GM18873 (cell line): ENCODE measurements around the gene MICA.
"Not testable (repeated sequence)": the region's sequence is repeated elsewhere in the genome, so short reads cannot be mapped to it uniquely, and the experiment has no call there.

Experiments used
- ATAC-seq: cut with Tn5 transposase; IDR thresholded peaks from one replicate; pipeline ENCODE4 v1.9.1; 2021; ENCODE audit warnings: mild to moderate bottlenecking, moderate library complexity, moderate number of reproducible peaks; ENCODE audit not compliant: unreplicated experiment, low FRiP score

MICA gene

DNA sequence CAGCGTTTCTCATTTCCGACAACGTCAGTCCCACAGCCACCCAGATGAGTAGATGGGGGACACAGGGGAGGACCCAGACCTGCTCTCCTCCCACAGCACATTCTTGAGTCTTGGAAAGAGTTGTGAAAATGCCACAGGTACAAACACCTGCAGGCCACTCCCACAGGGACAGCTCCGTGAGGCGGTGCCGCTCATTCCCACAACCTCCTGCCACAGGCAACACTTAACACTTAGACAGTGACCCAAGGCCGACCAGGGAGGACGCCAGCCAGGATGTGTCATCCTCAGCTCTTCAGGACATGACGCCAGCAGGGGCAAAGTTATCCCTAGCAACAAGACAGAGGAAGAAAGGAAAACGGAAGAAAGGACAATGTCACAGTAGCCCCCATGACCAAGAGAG, 23.5 kb upstream of the MICA start:
- ATAC-seq = no peak

DNA sequence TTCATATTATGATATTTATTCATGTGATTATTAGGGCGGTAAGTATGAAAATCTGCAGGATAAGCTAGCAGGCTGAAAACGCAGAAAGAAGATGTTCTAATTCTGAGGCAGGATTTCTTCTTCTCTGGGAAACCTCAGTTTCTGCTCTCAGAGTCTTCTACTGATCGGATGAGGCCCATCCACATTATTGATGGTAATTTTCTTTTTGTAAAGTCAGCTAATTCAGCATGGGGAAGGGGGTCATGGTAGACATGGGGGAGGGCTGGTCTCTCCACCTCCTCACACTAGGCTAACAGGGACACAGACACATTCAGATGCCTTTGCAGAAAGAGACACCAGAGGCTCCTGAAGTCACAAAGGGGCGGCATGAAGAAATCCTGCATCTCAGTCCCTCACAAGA, 21.7 kb upstream of the MICA start:
- no peak for ATAC-seq

DNA sequence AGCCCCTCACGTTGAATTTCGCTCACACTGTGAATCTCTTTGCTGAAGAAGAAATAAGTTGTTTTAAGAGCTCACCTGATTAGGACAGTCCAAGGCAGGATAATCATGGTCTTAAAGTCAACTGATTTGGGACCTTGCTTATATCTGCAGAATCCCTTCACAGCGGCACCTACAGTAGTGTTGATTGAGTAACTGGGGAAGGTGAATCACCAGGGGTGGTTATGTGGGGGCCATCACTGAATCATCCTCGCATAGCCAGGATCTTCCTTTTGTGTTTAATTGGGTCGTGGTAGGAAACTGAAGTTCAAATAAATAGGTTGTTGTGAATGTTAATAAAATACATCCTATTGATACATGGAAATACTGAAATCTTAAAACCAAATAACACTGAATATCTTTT, 20.2 kb upstream of the MICA start:
- no peak for ATAC-seq

DNA sequence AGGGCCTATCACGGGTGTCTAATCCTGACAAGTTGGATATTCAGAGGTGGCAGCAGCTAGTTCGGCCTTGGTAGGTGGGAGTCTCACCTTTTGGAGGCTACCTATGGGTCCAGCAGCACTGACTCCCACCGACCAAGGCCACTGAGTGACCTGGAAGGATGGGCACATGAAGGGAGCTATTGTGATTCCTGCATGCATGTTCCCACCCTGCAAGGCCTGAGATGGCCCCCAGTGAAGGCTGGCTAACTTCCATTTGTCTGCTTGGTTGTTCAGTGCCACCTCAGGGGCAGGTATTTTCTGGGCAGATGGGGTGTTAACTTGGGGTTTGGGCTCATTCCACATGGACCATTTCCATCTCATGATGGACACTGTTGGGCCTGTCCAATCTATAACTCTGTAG, 18.4 kb upstream of the MICA start:
- no peak for ATAC-seq

DNA sequence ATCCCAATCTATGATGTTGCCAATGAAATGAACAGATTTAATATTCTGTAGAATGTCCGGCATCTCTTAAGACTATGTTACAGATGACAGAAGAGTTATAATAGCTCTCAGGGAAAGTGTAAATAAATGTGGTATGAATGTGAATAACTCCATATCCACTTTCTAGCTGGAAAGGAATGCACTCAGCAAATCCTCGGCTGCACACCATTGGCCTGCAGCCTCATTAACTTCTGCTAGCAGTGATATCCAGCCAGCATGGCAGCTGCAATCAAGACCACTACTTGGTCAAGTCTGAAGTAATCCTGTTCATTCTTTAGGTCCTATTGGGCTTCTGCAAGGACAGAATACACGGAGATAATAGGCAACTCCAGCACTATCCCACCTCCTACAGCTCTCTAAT, 17.3 kb upstream of the MICA start:
- ATAC-seq = no peak

DNA sequence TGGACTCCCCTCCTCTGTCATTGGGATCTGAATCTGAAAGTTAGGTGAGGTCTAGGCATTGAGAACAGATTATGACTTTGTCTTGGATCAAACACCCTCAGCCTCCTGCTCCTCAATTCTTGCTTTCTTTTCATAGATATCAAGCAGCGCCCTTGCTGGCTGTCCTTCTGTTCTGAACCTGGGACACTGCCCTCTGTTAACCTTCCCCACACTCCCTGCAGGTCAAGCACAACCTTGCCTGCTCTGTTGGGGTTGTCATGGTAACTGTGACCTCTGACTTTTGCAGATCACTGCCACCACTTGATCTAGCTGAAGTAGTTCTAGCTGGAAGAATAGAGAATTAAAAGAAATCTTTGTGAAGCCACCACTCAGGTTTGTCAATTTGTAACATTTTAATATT, 16.4 kb upstream of the MICA start:
- no peak for ATAC-seq

DNA sequence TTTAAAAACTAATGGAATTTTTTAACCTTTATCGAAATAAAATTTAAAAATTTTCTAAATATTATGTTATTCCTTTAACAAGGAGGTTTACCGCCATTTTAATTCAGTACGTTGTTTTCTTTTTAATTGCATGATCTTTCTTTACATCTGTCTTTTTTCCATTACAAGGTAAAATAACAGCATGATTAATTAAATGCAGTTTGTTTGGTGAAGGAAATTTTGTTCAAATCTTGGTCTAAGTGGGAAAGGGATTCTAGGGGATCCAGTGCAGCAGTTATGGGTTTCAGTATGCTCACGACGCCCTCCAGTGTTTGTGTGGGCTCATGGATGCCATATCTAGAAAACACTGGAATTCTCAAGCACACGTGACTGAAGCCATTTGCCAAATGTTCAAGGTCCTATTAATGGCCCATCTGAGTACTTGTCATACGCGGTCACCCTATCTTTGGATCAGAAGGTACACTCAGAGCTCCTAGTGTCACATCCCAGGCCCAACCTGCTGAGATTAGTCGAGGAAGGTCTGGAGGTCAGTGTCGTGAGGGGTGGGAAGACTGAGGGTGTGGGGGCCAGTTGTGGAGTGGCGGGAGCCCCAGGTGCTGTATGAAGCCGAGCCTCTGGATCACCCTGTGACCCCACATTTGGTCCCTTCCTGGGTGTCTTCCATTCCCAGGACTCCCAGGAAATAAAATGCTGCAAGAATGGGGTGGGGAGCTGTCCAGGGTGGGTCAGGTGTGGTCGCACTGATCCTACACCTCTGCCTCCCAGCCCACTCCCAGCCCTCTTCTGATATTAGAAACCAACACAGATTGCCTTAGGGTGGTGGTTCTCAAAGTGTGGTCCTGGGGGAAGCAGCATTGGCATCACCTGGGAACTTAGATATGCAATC, 14.2 kb upstream of the MICA start:
- ATAC-seq = not testable (repeated sequence)

DNA sequence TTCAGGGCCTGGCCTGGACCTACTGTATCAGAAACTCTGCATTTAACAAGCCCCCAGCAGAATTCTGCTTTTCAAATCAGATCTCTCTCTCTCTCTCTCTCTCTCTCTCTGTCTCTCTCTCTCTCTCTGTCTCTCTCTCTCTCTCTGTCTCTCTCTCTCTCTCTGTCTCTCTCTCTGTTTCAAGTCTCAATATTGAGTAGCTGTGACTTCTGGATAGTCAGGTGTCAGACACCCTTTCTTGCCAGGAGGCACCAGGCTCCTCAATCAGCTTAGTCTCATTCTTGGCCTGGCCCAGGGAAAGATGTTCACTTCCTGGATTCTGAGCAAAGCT, 13.6 kb upstream of the MICA start:
- not testable (repeated sequence) for ATAC-seq

DNA sequence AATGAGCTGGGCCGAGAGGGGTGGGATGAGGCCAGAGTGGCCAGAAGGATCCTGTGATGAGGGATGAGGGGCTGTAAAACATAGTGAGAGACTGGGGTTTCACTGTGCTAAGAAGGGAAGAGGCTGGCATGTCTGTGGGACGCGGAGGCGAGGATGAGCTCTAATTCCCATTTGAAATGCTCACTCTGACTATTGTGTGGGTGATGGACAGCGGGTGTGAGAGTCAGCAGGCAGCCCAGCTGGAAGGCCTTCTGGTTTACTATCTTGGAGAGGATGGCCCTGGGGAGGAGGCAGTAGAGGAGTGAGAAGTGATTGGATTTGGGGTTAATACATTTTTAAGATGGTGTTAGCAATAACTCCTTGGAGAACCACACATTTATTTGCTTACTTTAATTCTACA, 9.5 kb upstream of the MICA start:
- ATAC-seq = no peak

DNA sequence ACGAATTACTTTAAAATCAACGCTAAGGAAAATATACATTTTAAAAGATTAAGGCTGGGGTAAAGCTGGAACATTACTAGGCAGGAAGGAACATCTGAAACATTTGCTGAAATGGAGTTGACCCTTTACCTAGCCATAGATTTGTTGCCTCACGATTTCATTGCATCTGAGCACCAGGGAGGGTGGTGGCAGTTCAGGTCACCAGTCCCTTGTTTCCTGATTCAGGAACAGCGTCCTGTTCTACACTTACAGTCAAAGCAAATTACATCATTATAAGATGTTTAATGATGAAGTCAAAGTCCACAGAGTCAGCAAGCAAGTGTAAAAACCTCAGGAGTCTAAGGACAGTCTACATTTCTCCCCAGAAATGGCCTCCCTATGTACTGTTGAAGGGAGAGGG, 9.0 kb upstream of the MICA start:
- ATAC-seq = no peak

DNA sequence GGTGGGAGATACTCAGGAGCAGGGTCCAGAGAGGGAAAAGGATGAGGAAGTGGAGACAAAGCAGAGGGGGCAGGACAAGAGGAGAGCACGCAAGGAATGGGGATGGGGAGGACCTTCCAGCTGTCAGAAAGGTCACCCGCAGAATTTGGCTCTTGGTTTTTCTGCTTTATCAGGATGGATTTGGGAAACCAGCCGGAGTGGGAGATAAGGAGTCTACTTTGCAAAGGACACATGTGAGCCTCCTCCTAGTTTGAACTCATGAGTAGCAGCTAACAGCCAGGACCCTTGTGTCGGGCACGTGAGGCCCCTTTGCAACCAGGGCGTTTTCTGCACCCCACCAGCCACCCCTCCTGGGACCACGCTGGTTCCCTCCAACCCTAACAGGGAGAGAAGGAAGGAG, 7.6 kb upstream of the MICA start:
- ATAC-seq = no peak

DNA sequence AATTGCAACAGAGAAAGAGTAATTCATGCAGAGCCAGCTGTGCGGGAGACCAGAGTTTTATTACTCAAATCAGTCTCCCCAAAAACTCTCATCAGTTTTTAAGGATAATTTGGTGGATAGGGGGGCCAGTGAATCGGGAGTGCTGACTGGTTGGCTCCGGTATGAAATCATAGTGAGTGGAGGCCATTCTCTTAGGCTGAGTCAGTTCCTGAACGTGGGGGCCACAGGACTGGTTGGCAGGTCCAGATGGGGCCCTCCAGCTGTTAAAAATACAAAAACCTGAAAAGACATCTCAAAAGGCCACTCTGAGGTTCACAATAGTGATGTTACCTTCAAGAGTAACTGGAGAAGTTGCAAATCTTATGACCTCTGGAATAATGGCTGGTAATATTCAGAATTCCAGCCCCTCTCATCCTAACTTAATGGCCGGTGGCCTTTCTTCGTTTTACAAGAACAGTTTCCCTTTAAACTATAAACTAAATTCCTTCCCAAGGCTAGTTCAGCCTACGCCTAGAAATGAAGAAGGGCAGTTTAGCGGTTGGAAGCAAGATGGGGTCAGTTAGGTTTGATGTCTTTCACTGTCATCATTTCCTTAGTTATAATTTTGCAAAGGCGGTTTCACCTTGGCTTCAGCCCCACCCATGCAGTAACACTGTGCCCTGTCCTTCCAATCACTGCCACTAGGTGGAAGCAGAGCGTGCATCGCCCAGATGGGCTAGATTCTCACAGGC, 6.8 kb upstream of the MICA start:
- no peak for ATAC-seq

DNA sequence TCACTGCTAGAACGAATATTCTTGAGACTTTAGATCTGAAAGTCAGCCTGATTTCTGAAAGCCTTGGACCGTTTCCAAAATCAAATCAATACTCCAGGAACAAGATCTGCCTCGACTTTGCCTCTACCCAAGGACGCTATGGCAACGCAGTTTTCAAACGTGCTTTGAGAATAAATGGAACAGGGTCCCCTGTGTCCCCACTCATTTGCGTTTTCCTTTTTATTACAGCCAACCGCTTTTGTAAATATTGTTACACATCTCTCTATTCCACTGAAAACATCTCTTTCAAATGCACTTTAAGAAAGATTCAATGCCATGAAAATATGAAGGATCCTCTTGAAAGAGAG, 6.3 kb upstream of the MICA start:
- not testable (repeated sequence) for ATAC-seq

DNA sequence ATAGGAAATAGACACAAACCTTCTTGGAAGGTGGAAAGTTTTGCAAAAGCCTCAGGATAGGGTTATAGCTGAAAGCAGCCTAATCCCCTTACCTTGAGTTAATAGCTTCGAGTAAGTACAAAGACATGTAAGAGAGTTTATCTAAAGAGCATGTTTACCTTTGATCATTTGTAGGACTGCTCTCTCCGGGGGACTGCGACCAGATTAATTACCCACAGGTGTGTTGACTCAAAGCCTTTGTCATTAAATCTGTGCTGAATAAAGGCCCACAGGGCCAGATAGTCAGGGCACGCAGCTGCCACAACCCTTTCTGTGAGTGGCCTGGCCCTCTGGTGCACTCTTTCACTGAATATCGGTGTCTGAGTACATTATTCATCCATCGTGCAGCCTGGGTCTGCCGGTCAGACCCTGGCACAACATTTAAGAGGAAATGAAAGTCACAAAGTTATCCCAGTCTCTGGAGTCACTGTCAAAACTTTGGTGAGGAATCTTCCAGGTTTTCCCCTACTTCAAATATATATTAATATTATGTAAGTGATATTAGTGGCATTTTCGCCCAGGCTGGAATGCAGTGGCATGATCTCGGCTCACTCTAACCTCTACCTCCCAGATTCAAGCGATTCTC, 5.4 kb upstream of the MICA start:
- ATAC-seq = no peak

DNA sequence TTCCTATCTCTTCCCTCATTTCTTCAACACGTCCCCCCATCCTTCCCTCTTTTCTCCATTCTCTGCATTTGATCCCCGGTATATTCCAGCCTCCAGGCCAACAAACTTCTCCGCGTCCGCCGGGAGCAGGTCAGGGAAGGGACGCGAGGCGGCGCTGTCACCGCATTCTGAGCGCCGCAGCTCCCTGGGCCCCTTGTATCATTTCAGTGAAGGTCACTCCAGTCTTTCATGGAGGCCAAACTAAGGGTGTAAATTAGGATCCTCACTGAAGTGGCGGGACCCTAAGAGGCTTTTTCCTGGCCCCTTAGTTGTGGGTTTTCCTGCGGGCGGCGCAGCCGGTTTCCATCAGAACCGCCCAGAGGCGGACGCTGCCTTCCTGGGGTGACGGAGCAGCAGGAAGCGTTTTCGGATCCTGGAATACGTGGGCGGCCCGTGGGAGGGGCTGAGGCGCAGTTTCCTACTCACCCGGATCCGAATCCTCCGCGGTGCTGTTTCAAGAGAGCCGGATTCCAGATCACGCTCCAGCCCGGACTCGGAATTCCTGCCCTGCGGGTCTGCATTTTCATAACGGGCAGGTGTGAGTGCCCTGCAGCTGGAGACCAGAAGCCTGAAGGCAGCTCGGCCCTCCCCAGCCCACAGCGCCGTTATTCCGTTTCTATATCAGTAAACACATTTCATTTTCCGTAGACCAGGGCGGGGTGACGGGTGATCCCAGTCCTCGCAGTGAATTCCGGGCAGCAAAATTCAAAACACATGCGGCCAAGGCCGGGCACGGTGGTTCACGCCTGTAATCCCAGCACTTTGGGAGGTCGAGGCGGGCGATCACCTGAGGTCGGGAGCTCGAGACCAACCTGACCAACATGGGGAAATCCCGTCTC, 3.6 kb upstream of the MICA start:
- ATAC-seq = no peak

DNA sequence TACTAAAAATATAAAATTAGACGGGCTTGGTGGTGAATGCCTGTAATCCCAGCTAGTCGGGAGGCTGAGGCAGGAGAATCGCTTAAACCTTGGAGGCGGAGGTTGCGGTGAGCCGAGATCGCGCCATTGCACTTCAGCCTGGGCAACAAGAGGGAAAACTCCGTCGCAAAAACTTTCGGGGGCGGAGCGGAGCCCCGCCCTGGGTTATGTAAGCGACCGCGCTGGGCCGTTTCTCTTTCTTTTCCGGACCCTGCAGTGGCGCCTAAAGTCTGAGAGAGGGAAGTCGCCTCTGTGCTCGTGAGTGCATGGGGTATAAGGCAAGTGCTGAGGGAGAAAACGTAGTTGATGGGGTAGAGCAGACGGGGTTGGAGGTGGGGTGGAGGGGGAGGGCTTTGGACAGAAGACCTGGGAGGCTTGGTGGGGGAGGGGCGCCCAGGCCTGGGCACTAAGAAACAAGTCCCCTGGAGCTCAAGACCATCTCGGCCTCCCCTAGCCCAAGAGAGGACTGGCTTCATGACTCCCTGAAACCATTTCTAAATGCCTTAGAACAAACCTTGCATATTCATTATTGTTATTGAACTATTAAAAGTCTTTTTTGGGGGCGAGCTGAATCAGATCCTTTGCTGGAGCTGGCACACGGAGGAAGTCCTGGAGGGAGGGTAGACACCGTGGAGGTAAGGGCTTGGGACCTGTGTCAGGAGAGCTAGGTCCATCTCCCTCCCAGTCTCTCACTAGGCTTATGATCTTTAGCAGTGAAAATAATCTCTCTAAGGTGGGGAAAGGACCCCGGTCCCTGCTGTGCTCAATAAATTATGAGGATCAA, 2.7 kb upstream of the MICA start:
- no peak for ATAC-seq

DNA sequence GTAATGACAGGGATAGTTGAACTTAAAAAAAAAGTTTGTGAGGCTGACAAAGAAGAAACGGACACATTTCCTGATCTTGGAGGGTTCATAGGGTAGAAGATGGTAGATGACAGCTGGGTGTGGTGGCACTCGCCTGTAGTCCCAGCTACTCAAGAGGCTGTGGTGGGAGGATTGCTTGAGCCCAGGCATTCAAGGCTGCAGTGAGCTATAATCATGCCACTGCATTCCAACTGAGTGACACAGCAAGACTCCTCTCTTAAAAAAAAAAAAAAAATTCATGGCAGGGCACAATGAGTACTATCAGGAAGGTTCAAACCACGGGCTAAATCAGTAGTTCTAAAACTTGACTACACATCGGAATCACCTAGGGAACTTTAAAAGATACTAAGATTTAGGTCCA, 2.0 kb upstream of the MICA start:
- ATAC-seq = no peak

DNA sequence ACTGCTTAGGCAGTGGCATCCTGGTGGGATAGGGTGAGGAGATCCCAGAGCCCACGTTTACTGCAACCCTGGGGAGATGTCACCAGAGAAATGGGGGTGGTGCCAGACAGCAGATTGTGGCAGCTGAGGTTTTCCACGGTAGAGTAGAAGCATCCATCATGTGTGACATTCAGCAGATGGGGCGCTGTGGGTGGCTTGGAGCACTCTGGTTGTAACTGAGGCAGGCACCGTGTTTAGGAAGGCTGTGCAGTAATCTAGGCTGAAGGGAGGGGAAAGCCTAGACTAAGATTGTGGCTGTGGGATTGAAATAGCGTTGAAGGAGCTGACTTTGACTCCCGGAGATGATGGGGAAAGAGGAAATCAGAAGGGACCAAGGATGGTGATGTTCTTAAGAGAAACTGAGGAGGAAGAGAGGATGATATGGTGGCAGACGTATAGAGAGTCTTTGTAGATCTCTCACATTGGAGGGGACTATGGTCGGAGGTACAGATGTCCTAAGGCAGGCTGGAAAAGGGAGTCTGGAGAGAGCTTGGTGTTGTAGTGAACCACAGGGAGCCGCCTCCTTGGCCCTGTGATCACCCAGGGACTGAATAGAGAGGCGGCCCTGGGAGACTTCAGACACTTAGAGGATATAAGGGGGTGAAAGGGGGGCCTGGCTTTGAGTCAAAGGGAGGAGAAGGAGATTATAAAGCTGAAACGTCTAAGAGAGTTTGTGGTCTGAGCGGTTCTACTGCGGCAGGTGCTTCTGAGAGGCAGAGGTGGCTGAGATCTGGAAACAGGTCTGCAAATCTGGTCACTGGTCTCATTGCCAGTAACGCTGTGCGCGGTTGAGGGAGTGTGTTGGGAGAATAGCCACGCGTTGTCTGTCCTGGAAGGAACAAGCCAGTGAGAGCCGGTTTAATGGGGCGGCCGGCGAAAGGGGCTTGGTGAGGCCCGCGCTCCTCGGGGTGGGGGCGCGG, 792 bp upstream of the MICA start:
- ATAC-seq = no peak

DNA sequence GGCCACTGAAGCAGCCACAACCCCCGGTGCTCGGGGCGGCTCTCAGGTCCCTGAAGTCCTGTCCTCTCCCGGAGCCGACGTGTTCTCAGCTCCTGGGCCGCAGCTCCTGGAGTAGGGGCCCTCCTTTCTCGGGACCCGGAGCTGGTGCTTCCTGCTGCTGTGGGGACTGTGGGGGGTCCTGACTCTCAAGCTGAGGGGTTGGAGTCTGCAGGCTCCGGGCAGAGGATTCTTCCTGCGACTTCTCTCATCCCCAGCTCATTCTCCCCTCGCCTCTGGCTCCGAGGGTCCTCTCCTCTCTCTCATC, 618 bp downstream of the MICA start:
- not testable (repeated sequence) for ATAC-seq
